Caco-2 (cell line): ENCODE measurements around the gene CAT. TPM values are rescaled to one million over a fixed set of nuclear protein-coding genes. Genes with fewer than 3 reads are reported as not detected.

ENCODE experiments used
- BruUV-seq: library from RNA; stranded (reverse); fragments of 400-500 nt; replicated peaks from 2 replicates; lab custom pipeline; 2021; lab: Mats Ljungman, UMichigan
- CTCF ChIA-PET: fragments of 300-600 bp; sonication (Branson Sonifier 250); formaldehyde crosslinking; loops from one replicate; lab custom pipeline; 2022; ENCODE audit warnings: antibody characterized with exemption; lab: Charles Lee
- POLR2A ChIA-PET: fragments of 300-600 bp; sonication (Branson Sonifier 250); formaldehyde crosslinking; loops from one replicate; lab custom pipeline; 2022; ENCODE audit warnings: antibody characterized with exemption; lab: Charles Lee
- DNase-seq, 2 experiments: peaks; one replicate each; pipeline versions ENCODE4 v3.0.0 to v3.0.0-alpha.2; 2020 to 2022
- H3K27me3 ChIP-seq: replicated peaks from 2 replicates; pipeline ENCODE4 v1.6.0; 2011; ENCODE audit warnings: low read length; ENCODE audit not compliant: control insufficient read depth, insufficient read depth
- H3K36me3 ChIP-seq: 2 replicates; pipeline ENCODE4 v1.5.1; 2011; ENCODE audit warnings: low read length; ENCODE audit not compliant: control insufficient read depth, insufficient read depth
- H3K4me1 ChIP-seq: fragments of 250-450 bp; sonication (Bioruptor Pico); 2 replicates; pipeline ENCODE4 v1.5.1; 2020; ENCODE audit warnings: mild to moderate bottlenecking
- H3K4me3 ChIP-seq: 2 replicates; pipeline ENCODE4 v1.5.1; 2011; ENCODE audit warnings: low read depth, mild to moderate bottlenecking, control low read depth, low read length
- H3K9me3 ChIP-seq: fragments of 250-450 bp; sonication (Bioruptor Pico); 2 replicates; pipeline ENCODE4 v1.5.1; 2020; ENCODE audit warnings: mild to moderate bottlenecking, moderate library complexity
- H3K27ac Mint-ChIP-seq: one replicate; pipeline ENCODE4 v1.8.0; 2022; ENCODE audit warnings: mixed read lengths; ENCODE audit not compliant: unreplicated experiment
- H3K27me3 Mint-ChIP-seq: one replicate; pipeline ENCODE4 v1.8.0; 2022; ENCODE audit warnings: mixed read lengths; ENCODE audit not compliant: insufficient read depth, unreplicated experiment
- H3K36me3 Mint-ChIP-seq: one replicate; pipeline ENCODE4 v1.8.0; 2022; ENCODE audit warnings: mild to moderate bottlenecking, mixed read lengths; ENCODE audit not compliant: insufficient read depth, unreplicated experiment
- H3K4me1 Mint-ChIP-seq: one replicate; pipeline ENCODE4 v1.8.0; 2022; ENCODE audit warnings: low read depth, mixed read lengths; ENCODE audit not compliant: unreplicated experiment
- H3K4me3 Mint-ChIP-seq: one replicate; pipeline ENCODE4 v1.8.0; 2022; ENCODE audit warnings: mild to moderate bottlenecking, moderate library complexity, mixed read lengths; ENCODE audit not compliant: unreplicated experiment
- H3K9me3 Mint-ChIP-seq: one replicate; pipeline ENCODE4 v1.8.0; 2022; ENCODE audit warnings: mixed read lengths; ENCODE audit not compliant: unreplicated experiment
- intact Hi-C: fragments of 100-400 bp; cut with micrococcal nuclease; formaldehyde crosslinking; loops from one replicate; pipeline ENCODE4 v1.10.0; 2022; ENCODE audit not compliant: unreplicated experiment
- total RNA-seq: library from RNA; stranded (reverse); gene quantifications from 2 replicates; pipeline ENCODE4 v1.2.3, GENCODE V29; 2022
- TF ChIP-seq, protein P1 (sequence below), 2 experiments: fragments of 200-600 bp in 1 of 2; IDR thresholded peaks; 1 replicate in 1 of 2; 2 replicates in 1 of 2; pipeline versions ENCODE4 v1.5.1 to v1.8.0; 2011 to 2022; ENCODE audit warnings: antibody characterized with exemption in 1 of 2, control low read depth in 1 of 2, inconsistent platforms in 1 of 2, low read depth in 1 of 2, low read length in 1 of 2, mild to moderate bottlenecking in 1 of 2, moderate library complexity in 1 of 2; ENCODE audit not compliant: insufficient read depth in 1 of 2, severe bottlenecking in 1 of 2, unreplicated experiment in 1 of 2

Gene CAT
- total RNA-seq, 1 experiment from 2014 or later: 45.6 TPM

DNA sequence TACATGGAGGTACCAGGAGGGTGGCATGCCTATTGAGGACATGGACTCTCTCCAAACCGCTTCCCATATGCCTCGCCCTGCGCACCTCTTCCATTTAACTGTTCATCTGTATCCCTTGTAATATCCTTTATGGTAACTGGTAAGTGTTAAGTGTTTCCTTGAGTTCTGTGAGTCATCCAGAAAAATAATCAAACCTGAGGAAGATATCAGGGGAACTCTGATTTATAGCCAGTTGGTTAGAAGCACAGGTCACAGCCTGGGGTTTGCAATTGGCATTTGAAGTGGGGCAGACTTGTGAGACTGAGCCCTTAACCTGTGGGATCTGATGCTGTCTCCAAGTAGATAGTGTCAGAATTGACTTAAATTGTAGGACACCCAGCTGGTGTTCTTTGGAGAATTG, 27.6 kb upstream of the CAT start:
- H3K36me3 Mint-ChIP-seq: no peaks in the 10 kb centered on the region

DNA sequence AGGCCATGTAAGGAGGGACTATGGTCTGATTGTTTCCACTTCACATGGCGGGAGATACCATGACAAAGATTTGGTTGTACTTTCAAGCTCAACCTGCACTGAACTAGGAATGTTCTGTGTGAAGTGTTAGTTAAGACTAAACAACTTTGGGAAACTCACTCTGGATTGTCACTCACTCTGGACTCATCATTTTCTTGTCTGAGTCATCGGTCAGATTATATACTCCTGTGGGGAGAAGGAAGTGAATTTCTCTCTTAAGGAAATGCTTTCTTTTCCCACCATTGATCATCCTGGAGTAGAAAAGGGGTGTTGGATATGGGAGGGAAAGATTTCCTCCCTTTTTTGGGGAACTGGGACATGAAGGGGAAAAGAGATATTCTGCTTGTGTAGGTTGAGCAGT, 26.9 kb upstream of the CAT start:
- DNase-seq: no peak
- no TSS peak for BruUV-seq
- Mint-ChIP-seq H3K4me1 (peaks cover 8% of the 10 kb centered on the region), H3K27ac (no peak overlapping the region), H3K27me3 (no peaks in the 10 kb centered on the region), H3K9me3 (peaks cover 35% of the 10 kb centered on the region), H3K36me3 (no peaks in the 10 kb centered on the region), H3K4me3 (no peak overlapping the region)
- Histone ChIP-seq H3K27me3 (no peaks in the 10 kb centered on the region; the same call in 1 of the 2 replicates), H3K36me3 (no peaks in the 10 kb centered on the region), H3K4me1 (peaks cover 6% of the 10 kb centered on the region), H3K4me3 (no peak overlapping the region), H3K9me3 (peaks cover 16% of the 10 kb centered on the region)
- intact Hi-C loops: no loop called here
- TF ChIP-seq, protein P1, sequence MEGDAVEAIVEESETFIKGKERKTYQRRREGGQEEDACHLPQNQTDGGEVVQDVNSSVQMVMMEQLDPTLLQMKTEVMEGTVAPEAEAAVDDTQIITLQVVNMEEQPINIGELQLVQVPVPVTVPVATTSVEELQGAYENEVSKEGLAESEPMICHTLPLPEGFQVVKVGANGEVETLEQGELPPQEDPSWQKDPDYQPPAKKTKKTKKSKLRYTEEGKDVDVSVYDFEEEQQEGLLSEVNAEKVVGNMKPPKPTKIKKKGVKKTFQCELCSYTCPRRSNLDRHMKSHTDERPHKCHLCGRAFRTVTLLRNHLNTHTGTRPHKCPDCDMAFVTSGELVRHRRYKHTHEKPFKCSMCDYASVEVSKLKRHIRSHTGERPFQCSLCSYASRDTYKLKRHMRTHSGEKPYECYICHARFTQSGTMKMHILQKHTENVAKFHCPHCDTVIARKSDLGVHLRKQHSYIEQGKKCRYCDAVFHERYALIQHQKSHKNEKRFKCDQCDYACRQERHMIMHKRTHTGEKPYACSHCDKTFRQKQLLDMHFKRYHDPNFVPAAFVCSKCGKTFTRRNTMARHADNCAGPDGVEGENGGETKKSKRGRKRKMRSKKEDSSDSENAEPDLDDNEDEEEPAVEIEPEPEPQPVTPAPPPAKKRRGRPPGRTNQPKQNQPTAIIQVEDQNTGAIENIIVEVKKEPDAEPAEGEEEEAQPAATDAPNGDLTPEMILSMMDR (IDR thresholded peaks at IDR 0.05; ENCODE audit: insufficient read depth in 1 of 2, low read depth in 1 of 2, low read length in 1 of 2, severe bottlenecking in 1 of 2, unreplicated experiment in 1 of 2): no peak
- CTCF ChIA-PET: no interaction called here
- POLR2A ChIA-PET: no interaction called here

More for the DNA sequence above, 27.6 kb upstream of the CAT start:
- H3K27ac Mint-ChIP-seq: no peak overlapping the region
- DNase-seq: no peak
- peaks cover 8% of the 10 kb centered on the region for H3K4me1 Mint-ChIP-seq
- Histone ChIP-seq H3K4me3 (no peak overlapping the region), H3K9me3 (peaks cover 16% of the 10 kb centered on the region), H3K4me1 (peaks cover 6% of the 10 kb centered on the region), H3K27me3 (no peaks in the 10 kb centered on the region; the same call in 1 of the 2 replicates), H3K36me3 (no peaks in the 10 kb centered on the region)
- CTCF ChIA-PET: no interaction called here
- H3K9me3 Mint-ChIP-seq: peaks cover 35% of the 10 kb centered on the region
- POLR2A ChIA-PET: no interaction called here
- TF ChIP-seq, protein P1 (IDR thresholded peaks at IDR 0.05; ENCODE audit: insufficient read depth in 1 of 2, low read depth in 1 of 2, low read length in 1 of 2, severe bottlenecking in 1 of 2, unreplicated experiment in 1 of 2): no peak
- peaks cover under 1% of the 10 kb centered on the region for H3K27me3 Mint-ChIP-seq
- intact Hi-C loops: no loop called here
- no peak overlapping the region for H3K4me3 Mint-ChIP-seq
- BruUV-seq: no TSS peak

DNA sequence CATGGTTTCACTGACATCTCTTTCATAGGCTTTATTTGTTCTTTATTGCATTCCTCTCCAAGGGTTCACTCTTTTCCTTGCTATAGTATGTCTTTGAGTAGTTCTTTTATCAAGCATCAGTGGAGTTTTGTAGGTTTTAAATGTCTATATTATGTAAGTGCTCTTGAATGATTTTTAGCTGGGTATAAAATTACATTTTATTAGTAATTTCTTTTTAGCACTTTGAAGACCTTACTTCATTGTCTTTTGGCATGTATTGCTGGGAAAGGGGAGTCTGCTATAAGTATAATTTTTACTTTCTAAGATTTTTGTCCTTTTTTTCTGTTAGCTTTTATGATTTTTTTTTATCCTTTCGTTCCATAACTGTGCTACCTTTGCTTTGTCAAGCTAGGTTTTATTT, 25.5 kb upstream of the CAT start:
- TF ChIP-seq, protein P1 (IDR thresholded peaks at IDR 0.05; ENCODE audit: insufficient read depth in 1 of 2, low read depth in 1 of 2, low read length in 1 of 2, severe bottlenecking in 1 of 2, unreplicated experiment in 1 of 2): no peak
- no peak overlapping the region for H3K27ac Mint-ChIP-seq

More for the DNA sequence above, 25.5 kb upstream of the CAT start:
- H3K4me3 ChIP-seq: no peak overlapping the region
- CTCF ChIA-PET: no interaction called here
- H3K27me3 ChIP-seq: no peaks in the 10 kb centered on the region
- no peaks in the 10 kb centered on the region for H3K36me3 ChIP-seq
- H3K4me1 ChIP-seq: peaks cover 6% of the 10 kb centered on the region
- H3K36me3 Mint-ChIP-seq: no peaks in the 10 kb centered on the region
- H3K9me3 ChIP-seq: peaks cover 16% of the 10 kb centered on the region
- intact Hi-C loops: no loop called here
- peaks cover 35% of the 10 kb centered on the region for H3K9me3 Mint-ChIP-seq
- H3K4me1 Mint-ChIP-seq: peaks cover 8% of the 10 kb centered on the region
- BruUV-seq: no TSS peak
- no peak for DNase-seq
- POLR2A ChIA-PET: no interaction called here
- no peaks in the 10 kb centered on the region for H3K27me3 Mint-ChIP-seq
- H3K4me3 Mint-ChIP-seq: no peak overlapping the region
